Body of pancreas (tissue), 4 donors: ENCODE measurements around the gene TEX29. TPM values are rescaled to one million over a fixed set of nuclear protein-coding genes. Genes with fewer than 3 reads are reported as not detected.

Experiments used
- ATAC-seq: fragments of 150-250 bp; one replicate; pipeline ENCODE4 v1.9.1; 2016
- DNase-seq, 4 donors: peaks; one replicate each; pipeline ENCODE4 v3.0.0-alpha.2; 2019
- H3K27ac ChIP-seq, 4 donors: fragments of 200-600 bp; sonication (generic); 1 replicate in 3 of 4; 2 replicates in 1 of 4; pipeline versions ENCODE4 v1.5.1 to v1.6.1; 2016 to 2019; ENCODE audit warnings: mild to moderate bottlenecking in 1 of 4, mixed read lengths in 1 of 4, moderate library complexity in 1 of 4
- H3K27me3 ChIP-seq, 2 donors: fragments of 200-600 bp; sonication (generic); one replicate each; pipeline ENCODE4 v1.6.0; 2016; ENCODE audit warnings: mild to moderate bottlenecking in 1 of 2
- H3K36me3 ChIP-seq, 2 donors: fragments of 200-600 bp; sonication (generic); replicated peaks in 1 of 2; 2 replicates each; pipeline ENCODE4 v1.5.1; 2016; ENCODE audit warnings: low read depth in 2 of 2; ENCODE audit not compliant: insufficient read depth in 1 of 2
- H3K4me1 ChIP-seq: fragments of 200-600 bp; sonication (generic); one replicate; pipeline ENCODE4 v1.6.0; 2016
- H3K4me3 ChIP-seq, 2 donors: fragments of 200-600 bp; sonication (generic); 1 replicate in 1 of 2; 2 replicates in 1 of 2; pipeline ENCODE4 v1.5.1; 2016 to 2019
- H3K9me3 ChIP-seq, 3 donors: fragments of 200-600 bp; sonication (generic); 1 replicate in 2 of 3; 2 replicates in 1 of 3; pipeline ENCODE4 v1.5.1; 2016
- POLR2A ChIP-seq, 3 donors: fragments of 450-650 bp; IDR thresholded peaks; one replicate each; pipeline ENCODE4 v1.6.1; 2016; ENCODE audit warnings: antibody characterized with exemption in 3 of 3, mild to moderate bottlenecking in 2 of 3
- WGBS, 2 donors: methylation state at CpG; one replicate each; pipeline ENCODE4 v1.1.5; 2017; 5-methylcytosine and 5-hydroxymethylcytosine counted together
- intact Hi-C: fragments of 100-400 bp; cut with DNase I; formaldehyde crosslinking; loops from one replicate; pipeline ENCODE4 v1.15.1; 2023
- total RNA-seq, 2 donors: library from RNA; depleted of rRNA; stranded (reverse); fragments of >200 nt; gene quantifications; one replicate each; pipeline ENCODE4 v1.1.0, GENCODE V29; 2016
- TF ChIP-seq, protein P1 (sequence below), 7 experiments: fragments of 450-650 bp in 4 of 7; fragments of 200-600 bp in 3 of 7; sonication (generic) in 3 of 7; IDR thresholded peaks; one replicate each; pipeline ENCODE4 v1.5.1; 2016 to 2019; ENCODE audit warnings: antibody characterized with exemption in 7 of 7

Gene TEX29
- total RNA-seq, 2 donors from 2014 or later: not detected

DNA sequence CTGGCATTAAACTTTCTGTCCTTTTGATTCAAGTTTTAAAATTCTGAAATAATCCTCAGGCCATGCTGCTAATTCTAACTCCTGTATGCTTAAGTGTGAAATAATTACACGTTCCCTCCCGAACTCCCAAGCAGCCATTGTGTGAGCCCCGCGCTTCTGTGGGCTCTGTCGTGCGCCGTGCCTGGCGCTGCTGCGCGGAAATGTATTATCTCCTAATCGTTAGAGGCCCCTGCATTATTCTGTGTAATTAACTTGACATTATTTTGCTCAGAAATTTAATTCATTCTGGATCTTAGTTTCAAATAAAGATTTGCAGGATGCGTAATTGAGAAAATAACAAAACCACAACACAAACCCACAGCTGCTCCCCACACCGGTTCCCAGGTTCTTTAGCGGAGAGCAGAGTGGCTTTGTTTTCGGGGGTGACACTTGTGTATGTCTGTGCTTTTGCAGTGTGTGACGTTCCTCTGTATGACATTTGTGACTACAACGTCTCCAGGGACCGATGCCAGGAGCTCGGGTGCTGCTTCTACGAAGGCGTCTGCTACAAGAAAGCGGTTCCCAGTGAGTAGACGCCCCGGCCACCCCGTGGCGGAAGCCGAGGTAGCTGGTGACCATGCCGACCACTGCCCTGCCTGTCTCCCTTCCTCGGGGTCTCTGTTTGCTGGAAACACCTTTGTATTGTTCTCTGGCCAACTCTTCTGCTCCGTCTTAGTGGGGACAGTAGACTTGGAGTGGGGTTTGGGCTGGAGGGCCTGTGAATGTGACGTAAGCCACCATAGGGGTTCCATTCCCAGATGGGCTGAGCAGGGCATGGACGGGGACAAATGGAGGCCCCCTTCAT is 7.5 kb downstream of the TEX29 start:
- intact Hi-C loops: no loop called here
- Histone ChIP-seq H3K27ac (no peak overlapping the region), H3K4me1 (no peaks in the 10 kb centered on the region), H3K27me3 (no peaks in the 10 kb centered on the region), H3K4me3 (no peak overlapping the region), H3K36me3 (no peaks in the 10 kb centered on the region), H3K9me3 (no peaks in the 10 kb centered on the region)
- no peak for DNase-seq
- no peak for TF ChIP-seq POLR2A (IDR thresholded peaks at IDR 0.05)
- TF ChIP-seq, protein P1, sequence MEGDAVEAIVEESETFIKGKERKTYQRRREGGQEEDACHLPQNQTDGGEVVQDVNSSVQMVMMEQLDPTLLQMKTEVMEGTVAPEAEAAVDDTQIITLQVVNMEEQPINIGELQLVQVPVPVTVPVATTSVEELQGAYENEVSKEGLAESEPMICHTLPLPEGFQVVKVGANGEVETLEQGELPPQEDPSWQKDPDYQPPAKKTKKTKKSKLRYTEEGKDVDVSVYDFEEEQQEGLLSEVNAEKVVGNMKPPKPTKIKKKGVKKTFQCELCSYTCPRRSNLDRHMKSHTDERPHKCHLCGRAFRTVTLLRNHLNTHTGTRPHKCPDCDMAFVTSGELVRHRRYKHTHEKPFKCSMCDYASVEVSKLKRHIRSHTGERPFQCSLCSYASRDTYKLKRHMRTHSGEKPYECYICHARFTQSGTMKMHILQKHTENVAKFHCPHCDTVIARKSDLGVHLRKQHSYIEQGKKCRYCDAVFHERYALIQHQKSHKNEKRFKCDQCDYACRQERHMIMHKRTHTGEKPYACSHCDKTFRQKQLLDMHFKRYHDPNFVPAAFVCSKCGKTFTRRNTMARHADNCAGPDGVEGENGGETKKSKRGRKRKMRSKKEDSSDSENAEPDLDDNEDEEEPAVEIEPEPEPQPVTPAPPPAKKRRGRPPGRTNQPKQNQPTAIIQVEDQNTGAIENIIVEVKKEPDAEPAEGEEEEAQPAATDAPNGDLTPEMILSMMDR (IDR thresholded peaks at IDR 0.05): no peak
- ATAC-seq: no peak
- 87 to 90% methylated on average over 30 to 32 of the region's 32 CpGs for WGBS, 2 donors

DNA sequence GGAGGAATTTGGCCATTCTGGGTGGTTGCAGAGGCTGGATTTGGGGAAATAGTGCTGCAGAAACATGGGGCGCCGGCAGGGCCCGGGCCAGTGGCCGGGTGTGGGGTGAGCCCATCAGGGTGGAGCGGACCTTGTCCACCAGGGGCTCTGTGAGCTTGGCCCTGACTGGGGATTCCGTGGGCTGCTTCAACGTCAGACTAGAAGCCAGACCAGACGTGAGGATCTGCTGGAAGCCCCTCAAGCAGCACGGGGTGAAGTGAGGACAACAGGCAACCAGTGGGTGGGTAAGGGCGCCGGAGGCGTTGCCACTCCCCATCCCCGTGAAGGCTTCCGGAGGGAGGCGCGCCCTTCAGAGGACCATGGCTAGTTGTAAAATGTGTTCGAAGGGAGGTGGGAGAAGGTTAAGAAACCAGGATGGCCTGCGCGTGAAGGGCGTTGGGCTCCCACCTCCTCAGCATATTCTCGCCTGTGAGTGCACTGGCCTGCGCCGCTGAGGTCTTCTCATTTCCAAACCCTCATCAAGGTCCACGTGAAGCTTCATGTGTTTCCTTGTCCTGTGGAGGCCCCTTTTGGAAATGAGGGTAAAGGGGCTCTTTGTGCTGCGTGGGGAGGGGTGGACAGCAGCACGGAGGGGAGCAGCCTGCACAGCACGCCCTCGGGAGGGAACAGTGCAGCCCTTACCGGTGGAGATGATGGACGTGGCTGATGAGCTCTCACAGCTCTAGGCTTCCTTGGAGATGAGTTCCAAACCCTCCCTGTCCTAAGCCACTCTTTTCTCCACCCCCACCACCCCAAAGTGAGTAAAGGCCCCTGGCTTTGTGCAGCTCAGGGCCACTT is 8.3 kb downstream of the TEX29 start:
- Histone ChIP-seq H3K27me3 (no peaks in the 10 kb centered on the region), H3K27ac (no peak overlapping the region), H3K36me3 (no peaks in the 10 kb centered on the region), H3K4me3 (no peak overlapping the region), H3K4me1 (no peaks in the 10 kb centered on the region), H3K9me3 (no peaks in the 10 kb centered on the region)
- ATAC-seq: no peak
- intact Hi-C loops: no loop called here
- DNase-seq: no peak
- TF ChIP-seq, protein P1 (IDR thresholded peaks at IDR 0.05): no peak
- no peak for TF ChIP-seq POLR2A (IDR thresholded peaks at IDR 0.05)
- 85 to 89% methylated on average over 30 of the region's 30 CpGs for WGBS, 2 donors

DNA sequence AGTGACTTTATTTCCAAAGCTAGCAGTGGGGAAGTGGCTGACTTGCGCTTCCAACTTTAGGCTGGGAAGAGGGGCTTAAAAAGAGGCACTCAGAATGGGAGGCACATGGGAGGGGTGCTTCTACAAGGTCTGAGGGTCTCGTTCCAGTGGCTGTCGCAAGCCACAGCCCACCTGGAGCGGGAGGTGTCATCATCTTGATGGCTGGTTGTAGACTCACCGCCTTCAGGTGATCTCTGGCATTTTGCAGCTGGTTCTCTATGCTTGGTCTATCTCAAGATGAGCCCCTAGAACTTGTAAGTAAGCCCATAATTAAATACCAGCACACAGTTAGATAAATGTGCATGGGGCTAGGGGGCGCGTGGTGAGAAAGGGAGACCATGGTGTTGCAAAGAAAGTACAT is 9.2 kb downstream of the TEX29 start:
- no peak overlapping the region for H3K27ac ChIP-seq
- H3K27me3 ChIP-seq: no peaks in the 10 kb centered on the region
- WGBS, 2 donors: 89 to 95% methylated on average over 7 of the region's 7 CpGs
- no peaks in the 10 kb centered on the region for H3K9me3 ChIP-seq
- DNase-seq: no peak
- H3K36me3 ChIP-seq: no peaks in the 10 kb centered on the region
- ATAC-seq: no peak
- TF ChIP-seq, protein P1 (IDR thresholded peaks at IDR 0.05): no peak
- no peak for TF ChIP-seq POLR2A (IDR thresholded peaks at IDR 0.05)
- intact Hi-C loops: no loop called here
- no peak overlapping the region for H3K4me3 ChIP-seq
- no peaks in the 10 kb centered on the region for H3K4me1 ChIP-seq

DNA sequence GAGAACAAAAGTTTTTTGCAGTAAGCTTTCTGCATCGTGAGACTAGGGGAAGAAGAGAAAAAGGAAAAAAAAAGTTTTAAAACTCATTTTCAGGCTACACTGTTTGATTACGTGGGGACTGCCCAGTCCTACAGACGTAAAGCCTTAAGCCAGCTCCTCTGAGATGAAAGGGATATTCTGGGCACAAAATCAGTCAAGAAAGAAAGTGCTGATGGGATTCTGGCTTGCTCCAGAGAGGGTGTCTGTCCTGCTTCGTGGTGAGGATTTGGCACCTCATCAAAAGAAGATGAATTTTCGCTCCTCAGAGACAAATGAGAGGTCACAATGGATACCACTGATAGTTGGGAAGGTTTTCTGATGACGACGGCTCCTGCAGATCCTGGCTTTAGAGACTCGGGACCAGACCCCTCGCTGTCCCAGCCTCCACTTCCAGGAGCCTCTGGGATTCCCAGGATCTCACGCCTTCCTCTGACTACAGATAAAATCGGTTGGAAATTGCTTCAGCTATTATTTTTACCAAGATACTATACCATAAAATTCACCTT is 9.7 kb downstream of the TEX29 start:
- DNase-seq (no peak), ATAC-seq (no peak)
- Histone ChIP-seq H3K27me3 (no peaks in the 10 kb centered on the region), H3K36me3 (no peaks in the 10 kb centered on the region), H3K4me3 (no peak overlapping the region), H3K4me1 (no peaks in the 10 kb centered on the region), H3K9me3 (no peaks in the 10 kb centered on the region), H3K27ac (no peak overlapping the region)
- intact Hi-C loops: no loop called here
- TF ChIP-seq, protein P1 (IDR thresholded peaks at IDR 0.05): no peak
- TF ChIP-seq POLR2A (IDR thresholded peaks at IDR 0.05): no peak
- 73 to 81% methylated on average over 11 of the region's 11 CpGs for WGBS, 2 donors
